ENCODE results near the gene DDO. TPM values are rescaled to one million over a fixed set of nuclear protein-coding genes. Genes with fewer than 3 reads are reported as not detected.

The DDO gene
- 3.5 and 6.0 TPM in 2 replicates for total RNA-seq (2014; rRNA removed; shearing (Covaris generic))

- DNase-seq (ENCODE audit: low spot score), result peak; percentile 82
These were observed at the start of gene DDO for GRCh38 chr6:110415086-110415916. Gene DDO (minus strand): TSS chr6:110415575. CDS start chr6:110413462, 2,113 bp downstream.

DNA sequence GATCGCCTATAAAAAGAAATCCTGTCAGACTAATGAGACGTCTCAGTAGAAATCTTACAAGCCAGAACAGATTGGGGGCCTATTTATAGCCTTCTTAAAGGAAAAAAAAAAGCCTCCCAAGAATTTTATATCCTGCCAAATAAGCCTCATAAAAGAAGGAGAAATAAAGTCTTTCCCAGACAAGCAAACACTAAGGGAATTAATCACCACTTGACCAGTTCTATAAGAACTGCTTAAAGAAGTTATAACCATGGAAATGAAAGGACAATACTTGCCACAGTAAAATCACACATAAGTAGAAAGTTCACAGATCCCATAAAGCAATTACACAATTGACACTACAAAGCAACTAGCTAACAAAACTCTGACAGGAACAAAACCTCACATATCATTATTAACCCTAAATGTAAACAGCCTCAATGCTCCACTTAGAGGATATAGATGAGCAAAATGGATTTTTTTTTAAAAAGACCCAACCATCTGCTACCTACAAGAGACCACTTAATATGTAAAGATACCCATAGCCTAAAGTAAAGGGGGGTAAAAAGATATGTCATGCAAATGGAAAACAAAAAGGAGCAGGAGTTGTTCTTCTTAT, 47.6 kb upstream of the DDO start:
- no peak for DNase-seq (ENCODE audit: low spot score)

- no peak for DNase-seq (ENCODE audit: low spot score)
These were observed 46.0 kb upstream of the DDO start for GRCh38 chr6:110461376-110461775.

DNA sequence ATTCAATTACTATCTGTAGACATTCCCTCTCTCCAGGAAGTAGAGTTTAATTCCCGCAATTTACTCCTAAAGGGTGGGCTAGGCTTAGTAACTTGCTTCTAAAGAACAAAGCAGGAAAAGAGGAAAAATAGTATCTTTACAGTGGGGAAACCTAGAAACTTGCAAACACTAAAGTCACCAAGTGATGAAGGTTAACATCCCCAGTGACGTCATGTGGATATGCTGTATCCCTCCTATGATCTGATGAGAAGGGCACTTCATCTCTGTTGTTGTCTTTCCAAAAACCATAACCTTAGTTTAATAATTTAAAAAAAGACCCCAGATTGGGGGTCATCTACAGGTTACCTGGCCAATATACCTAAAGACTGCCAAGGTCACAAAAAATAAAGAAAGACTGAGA, 43.8 kb upstream of the DDO start:
- DNase-seq (ENCODE audit: low spot score), result no peak

- no peak for DNase-seq (ENCODE audit: low spot score)
These were observed 43.1 kb upstream of the DDO start for GRCh38 chr6:110458476-110458875.

GRCh38 chr6:110457567-110458175, 42.3 kb upstream of the DDO start:
- DNase-seq (ENCODE audit: low spot score), result peak; percentile 46

- no peak for DNase-seq (ENCODE audit: low spot score)
These were observed 41.3 kb upstream of the DDO start for GRCh38 chr6:110456694-110457093.

DNA sequence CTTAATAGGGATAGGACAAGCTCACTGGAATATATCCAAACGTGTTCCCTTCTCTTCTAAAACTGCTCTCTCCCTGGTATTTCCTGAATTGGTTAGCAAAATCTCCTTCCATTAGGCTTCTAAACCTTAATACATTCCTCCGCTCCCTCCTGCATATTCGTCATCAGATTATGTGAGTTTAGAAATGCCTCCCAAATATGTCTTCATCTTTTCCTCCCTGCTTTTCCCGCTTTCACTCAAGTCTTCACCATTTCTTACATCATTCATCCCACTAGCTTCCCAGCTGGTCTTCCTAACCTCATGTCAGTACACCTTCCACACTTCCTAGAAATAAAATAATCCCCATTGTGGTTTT, 34.1 kb upstream of the DDO start:
- DNase-seq (ENCODE audit: low spot score), result no peak

DNA sequence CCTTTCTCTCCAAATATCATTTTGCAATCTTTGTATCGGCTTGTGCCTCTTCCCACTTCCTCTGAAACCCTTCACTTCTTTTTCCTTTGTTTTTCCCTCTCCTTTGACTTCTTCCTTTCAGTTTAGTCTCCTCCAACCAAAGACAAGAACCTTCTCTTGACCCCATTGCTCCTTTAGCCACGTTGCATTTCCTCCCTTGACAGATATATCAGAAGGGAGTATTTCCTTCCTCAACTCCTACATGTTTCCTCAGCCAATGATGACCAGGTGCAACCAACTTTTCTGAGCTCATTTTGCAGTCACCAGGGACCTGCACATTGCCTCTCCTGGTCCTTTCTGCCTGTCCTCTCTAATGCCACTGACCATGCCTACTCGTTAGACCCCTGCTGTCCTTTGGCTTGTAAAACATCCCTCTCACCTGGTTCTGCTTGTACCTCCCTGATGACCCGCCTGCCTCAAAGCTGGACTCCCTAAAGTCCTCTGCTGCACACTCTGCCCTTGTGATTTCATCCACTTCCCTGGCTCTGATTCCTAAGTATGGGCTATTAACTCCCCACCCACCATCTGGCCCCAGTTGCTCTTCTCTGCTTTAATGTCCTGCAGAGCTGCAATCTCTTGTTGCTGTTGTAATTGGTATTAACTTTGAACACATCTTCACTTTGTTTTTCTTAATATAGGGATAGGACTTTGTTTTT, 33.6 kb upstream of the DDO start:
- DNase-seq (ENCODE audit: low spot score), result no peak

DNA sequence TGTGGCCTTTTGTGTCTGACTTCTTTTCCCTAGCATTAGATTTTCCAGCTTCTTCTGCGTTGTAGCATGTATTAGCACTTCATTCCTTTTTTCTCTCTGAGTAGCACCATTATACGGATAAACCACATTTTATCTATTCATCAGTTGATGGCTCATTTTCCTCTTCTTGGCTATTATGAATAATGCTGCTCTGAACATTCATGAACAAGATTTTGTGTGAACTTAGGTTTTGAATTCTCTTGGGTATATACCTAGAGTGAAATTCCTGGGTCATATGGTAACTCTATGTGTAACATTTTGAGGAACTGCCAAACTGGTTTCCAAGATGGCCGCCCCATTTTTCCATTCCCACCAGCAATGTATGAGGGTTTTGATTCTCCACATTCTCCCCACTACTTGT, 32.4 kb upstream of the DDO start:
- no peak for DNase-seq (ENCODE audit: low spot score)

GRCh38 chr6:110446405-110446804, 31.0 kb upstream of the DDO start:
- DNase-seq (ENCODE audit: low spot score), result no peak

- no peak for DNase-seq (ENCODE audit: low spot score)
These were observed 24.7 kb upstream of the DDO start for GRCh38 chr6:110440026-110440425.

DNA sequence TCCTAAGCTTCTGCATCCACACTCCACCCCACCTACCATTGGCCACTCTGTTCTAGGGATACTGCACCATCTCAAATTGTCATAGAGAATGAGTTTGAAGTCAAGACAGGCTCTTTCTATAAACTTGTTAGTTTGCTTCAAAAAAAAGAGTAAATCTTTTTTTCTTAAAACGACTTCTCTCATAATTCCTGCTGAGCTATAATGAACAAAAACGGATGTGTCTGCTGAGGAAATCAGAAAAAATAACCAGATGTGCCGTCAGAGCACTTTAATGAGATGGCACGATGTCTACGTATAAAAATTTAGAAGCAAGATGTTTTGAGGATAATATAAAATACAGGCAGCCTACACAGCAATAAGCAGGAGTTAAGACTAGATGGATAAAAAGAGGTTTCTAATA, 24.0 kb upstream of the DDO start:
- no peak for DNase-seq (ENCODE audit: low spot score)

GRCh38 chr6:110434961-110435602, 19.7 kb upstream of the DDO start:
- no peak for DNase-seq (ENCODE audit: low spot score)

DNA sequence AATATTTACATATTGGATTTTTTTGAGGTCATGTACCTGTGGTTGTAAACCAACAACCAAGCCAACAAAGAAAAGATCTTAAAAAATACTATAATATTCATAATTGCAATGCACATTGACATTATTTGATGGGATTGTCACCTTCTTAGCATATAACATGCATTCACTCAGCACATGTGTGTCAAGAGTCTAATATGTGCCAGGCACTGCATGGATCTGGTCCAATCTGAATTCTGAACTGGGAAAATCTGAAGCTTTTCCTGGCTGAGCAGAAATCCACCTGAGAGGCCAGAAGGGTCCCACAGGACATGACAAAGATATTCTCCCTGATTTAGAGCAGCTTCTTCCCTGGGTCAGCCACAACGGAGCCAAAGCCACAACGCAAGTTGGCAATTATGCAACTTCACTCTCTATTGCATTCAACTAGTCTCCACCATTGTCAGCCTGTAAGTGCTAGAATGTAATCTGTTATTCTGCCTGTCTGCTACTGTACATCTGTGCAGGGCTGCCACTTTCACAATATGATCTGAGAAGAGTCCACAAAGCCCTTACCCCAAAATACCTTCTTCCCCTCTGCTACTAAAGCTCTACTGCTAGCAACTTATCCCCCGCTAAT, 17.0 kb upstream of the DDO start:
- no peak for DNase-seq (ENCODE audit: low spot score)

- DNase-seq (ENCODE audit: low spot score), result no peak
These were observed 15.4 kb upstream of the DDO start for GRCh38 chr6:110430741-110431140.

GRCh38 chr6:110430236-110430635, 14.9 kb upstream of the DDO start:
- DNase-seq (ENCODE audit: low spot score), result no peak

- no peak for DNase-seq (ENCODE audit: low spot score)
These were observed 12.8 kb upstream of the DDO start for GRCh38 chr6:110428153-110428552.

DNA sequence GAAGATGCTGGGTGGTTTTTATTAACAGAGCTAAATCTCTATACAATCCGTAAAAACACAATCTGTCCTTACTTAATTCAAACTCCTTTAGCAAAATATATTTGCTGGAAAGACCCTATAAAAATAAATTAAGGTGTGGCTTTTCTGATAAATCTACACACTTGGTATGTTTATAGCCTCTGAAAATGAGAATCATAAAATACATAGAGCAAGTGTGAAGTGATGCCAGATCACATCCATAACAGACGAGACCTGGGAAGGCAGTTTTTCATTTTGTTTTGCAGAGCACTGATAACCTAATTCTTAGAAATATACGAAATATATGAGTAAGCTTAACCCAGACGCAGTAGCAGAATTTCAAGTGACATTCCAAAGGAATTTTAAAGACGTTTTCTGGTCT, 10.4 kb upstream of the DDO start:
- DNase-seq (ENCODE audit: low spot score), result no peak

GRCh38 chr6:110422444-110422822, 7.1 kb upstream of the DDO start:
- DNase-seq (ENCODE audit: low spot score), result no peak

DNA sequence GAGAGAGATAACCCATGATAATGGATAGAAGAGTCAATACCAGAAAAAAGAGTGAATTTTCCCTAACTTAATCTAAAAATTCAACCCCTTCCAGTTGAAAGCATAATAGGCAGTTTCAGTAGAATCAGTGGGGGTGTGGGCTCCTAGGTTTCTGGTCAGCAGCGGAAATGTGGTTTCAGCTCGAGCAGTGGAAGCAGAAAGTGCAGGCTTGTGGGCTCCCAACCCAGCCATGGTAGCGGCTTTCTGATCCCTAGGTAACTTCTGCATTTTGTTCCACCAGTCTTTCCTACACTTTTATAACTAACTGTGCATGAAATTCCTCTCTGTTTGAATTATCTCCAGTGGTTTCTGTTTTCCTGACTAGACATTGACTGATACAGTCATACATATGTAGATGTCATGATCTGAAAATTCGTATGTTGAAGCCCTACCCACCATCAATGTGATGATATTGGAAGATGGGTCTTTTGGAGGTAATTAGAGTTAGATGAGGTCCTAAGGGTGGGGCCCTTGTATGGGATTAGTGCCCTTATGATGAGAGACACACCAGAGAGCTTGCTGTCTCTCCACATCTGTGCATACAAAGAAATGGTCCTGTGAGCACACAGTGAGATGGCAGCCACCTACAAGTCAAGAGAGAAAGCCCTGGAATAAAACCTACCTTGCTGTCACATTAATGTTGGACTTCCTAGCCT, 6.5 kb upstream of the DDO start:
- no peak for DNase-seq (ENCODE audit: low spot score)

Data from A172 (cell line).